HG03469 (cell line): ENCODE measurements around the gene EML6.
A peak's percentile ranks its signal among the peaks of the same experiment; 100 is the strongest.

Experiments
- ATAC-seq: cut with Tn5 transposase; IDR thresholded peaks from one replicate; pipeline ENCODE4 v1.9.1; 2021; ENCODE audit warnings: mild to moderate bottlenecking, moderate library complexity, moderate number of reproducible peaks; ENCODE audit not compliant: unreplicated experiment

Gene EML6

DNA sequence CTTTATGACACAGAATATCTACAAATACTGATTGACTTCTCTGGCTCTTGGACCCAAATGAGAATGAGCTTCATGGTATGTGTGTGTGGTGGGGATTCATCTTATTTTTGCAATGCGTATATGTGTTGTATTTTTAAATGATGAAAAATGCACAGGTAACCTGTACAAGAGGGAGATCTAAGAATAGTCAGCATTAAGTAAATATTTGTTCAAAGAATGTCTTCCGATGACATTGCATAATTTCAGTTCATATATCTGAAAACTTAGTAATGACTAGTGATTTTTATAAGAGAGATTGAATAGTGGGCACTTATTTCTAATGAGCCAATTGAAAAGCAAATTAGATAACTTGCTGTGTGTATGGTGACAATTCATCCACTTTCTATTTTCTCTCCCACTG lies 66.4 kb downstream of the EML6 start:
- ATAC-seq = no peak

DNA sequence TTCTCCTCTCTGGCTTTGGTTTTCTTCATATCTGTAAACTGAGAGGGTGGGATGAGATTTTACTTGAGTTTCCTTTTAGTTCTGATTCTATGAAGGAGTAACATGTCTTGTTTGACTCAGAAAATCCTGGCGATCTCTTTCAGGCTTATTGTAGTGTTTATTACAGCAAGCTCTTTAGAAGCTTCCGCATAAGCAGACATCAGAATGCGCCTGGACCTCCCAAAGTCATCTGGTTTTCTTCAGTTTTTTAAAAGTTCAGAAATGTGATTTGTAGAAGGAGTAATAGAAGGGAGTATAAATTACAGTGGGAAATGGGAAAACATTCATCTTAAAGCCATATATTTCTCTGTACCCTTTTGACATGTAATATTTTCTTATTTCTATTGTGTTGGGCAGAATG lies 68.4 kb downstream of the EML6 start:
- no peak for ATAC-seq

DNA sequence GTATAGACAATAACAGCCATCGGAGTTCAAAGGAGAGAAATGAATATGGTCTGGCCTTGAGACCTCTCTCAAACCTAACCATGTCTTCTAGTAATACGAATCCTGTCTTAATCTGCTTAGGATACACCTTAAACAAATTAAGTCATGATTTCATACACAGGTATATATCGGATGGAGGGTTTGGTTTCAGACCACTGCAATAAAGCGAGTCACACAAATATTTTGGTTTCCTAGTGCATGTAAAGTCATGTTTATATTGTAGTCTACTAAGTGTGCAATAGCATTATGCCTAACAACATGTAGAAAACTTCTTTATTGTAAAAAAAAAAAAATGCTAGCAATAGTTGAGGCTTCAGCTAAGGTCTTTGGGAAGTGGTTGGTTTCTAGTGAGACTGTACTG lies 73.8 kb downstream of the EML6 start:
- no peak for ATAC-seq

DNA sequence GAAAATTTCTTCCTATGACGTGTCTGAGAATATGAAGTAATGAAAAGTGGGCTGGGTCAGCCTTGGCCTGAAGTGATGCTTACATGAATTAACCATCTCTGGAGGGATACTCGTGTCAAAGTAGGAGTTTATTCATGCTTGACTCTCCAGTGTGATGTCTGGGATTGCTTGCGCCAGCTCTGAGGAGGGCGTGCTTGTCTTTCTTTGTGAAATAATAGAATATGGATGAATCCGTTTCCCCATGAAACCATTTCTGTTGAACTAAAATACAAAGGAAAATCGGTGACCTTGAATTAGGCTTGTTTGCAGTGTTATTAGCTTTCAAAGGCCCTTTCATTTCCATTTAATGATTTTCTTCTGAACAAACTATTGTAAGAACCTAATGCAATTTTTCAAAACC lies 77.9 kb downstream of the EML6 start:
- ATAC-seq = no peak

DNA sequence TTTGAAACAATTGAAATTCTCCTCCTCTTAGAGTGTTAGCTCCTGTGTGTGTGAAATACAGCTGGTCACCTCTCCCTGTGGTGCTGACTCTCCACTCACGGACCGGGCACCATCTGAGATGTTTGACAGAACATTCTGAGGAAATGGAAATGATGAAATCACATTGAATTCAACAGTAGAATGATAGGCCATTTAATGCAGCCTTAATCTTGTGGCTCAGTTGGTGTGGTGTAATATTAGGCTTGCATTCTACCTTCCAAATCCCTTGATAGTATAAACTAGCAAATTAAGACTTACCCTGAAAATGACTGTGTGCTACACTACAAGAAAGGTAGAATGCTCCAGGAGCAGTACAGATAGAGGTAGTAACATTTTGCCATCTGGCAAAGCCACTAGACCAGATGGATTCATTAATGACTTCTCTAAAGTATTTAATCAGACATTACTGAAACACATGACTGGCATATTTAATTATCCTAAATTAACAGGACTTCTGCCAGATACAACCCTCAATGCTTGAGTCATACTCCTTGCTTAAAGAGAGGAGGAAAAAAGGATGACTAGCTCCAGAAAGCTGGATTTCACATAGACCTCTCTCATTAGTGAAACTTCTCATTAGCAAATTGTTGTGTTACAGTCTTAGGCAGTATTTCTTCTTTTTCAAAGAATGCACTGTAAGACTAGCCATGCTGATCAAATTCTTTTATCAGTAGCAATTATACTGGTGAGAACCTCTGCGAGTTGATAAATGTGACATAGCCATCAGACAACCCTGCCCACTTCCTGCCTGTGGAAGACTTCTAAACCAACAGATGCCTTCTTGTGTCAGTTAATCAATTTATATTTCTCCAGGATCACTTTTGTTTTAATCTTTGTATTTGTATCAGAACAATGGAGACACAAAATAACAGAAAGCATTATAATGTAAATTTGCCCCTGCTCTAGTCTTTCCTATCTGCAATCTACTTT lies 80.6 kb downstream of the EML6 start:
- no peak for ATAC-seq

DNA sequence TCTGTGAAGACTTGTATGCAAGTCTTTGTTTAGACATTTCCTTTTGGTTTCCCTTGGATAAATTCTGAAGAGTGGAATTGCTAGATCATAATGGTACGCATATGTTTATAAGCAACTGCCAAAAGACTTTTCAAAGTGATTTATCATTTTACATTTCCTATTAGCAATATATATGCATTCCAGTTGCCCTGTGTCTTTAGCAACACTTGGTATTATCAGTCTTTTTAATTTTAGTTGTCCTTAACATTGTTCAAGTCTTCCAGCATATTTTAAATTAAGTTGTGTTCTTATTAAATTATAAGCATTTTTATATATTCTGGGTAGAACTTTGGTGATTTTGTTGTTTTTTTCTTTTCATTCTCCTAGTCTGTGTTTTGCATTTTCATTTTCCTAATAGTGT lies 81.8 kb downstream of the EML6 start:
- ATAC-seq = no peak

DNA sequence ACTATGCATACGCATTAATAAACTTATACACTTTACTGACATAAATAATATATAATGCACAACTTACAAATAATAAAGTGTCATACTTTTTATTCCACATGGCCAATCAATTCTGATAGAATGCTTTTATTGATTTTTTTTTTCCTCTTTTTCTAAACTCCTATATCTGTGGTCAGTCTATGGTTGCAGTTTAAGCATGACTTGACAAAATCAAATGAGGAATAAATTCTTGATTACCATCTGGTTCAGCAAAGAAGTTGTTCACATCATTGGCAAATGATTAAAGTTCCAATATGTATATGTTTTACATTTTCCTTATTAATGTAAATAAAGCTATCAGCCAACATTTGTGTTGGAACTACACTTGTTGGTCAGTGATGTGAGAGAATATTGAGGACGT lies 83.5 kb downstream of the EML6 start:
- ATAC-seq = no peak

DNA sequence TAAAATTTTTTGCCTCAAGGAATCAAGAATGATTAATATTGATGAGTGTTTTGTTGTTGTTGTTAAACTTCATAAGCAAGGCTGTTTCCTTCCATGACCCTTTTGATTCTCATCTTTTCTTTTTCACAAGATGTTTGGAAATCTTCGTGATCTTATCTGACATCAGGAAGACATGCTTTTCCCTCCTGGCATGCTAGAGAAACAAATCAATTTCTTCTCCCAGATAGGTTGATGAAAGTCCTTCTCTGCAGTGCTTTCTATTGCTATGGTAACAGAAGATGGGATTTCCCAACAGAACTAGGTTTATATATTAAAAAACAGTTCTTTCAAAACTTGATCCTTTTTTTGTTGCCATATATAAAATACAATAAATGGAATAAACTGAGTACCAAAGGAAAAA lies 85.2 kb downstream of the EML6 start:
- no peak for ATAC-seq

DNA sequence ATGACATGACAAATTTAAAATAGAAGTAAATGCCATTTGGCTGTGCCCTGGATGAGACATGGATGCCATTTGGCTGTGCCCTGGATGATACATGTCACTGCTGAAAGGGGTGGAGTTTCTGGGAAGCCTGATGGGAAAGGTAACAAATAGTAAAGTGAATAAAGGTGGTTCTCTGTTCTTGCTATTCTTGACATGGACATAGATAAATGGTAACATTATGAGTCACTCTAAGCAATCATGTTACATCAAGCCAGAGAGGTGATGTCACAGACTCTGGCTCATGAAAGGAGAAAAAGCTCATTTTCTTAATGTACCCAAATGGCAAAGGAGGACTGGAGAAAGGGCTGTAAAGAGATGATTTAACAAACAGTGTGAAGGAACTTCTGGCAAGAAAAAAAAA lies 86.4 kb downstream of the EML6 start:
- ATAC-seq = no peak

DNA sequence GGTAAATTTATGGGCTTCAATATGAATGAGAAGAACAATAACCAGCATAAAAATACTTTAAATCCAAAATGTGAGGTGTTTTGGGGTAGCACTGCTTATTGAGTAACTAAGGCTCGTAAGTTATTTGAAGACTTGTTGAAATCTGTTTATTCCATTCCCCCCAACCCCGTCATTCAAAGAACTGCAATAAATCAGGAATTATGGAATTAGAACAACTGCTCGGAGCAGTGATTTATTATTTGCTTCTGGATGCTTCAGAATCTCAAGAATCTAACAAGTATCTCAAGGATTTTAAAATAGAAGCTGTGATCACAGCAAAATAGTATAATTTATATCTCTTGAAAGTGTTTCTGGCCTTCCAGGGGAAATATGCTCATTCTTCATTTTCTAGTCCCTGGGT lies 86.8 kb downstream of the EML6 start:
- ATAC-seq = no peak

DNA sequence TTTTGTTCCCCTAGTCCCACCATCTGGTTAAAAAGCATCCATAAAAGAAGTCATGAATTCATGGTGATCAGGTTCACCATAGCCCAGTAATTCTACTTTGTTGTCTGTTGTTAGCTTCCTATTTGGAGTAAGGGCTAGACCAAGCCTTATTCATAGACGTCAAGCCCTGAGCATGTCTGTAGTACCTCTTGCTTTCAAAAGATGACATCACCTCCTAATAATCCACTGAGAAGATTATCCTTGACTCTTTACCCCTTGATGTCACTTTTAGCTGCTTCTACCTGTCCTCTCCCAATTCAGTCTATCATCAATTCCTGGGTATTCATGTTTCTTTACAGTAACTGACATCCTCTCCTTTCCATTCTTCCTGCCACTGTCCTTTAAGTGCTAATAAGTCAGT lies 90.1 kb downstream of the EML6 start:
- no peak for ATAC-seq

DNA sequence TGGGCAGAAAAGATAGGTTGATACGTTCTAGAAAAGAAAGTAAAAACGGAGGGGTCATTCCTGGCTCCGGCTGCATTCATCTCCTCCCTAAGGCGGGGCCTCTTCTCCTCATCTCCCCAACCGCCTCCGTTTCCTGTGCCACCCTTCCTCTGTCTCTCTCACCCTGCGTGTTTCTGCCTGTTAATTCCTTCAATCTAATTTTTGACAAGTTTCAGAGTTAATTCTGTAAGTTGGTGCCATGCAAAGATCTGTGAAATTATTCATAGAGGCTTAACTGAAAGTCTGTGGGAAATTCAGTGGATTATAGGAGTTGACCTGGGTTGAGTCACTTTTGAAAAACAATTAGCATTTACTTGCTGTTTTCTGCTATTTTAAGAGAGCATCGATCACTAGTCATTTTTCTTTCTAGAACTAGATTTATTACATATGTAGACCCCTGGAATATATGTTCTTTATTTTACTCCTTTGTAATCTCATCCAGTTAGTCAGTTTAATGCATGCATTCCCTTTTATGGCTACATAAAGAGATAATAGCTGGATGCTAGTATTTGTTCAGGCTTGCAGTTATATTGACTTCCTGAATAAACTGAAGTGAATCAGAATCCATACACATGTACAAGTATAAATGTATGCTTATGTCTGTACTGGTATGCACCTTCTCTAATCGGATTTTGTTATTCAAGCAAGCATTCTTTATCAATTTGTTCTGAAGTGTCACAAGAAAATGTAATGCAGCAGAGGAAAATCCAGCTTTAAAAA lies 91.1 kb downstream of the EML6 start:
- no peak for ATAC-seq

DNA sequence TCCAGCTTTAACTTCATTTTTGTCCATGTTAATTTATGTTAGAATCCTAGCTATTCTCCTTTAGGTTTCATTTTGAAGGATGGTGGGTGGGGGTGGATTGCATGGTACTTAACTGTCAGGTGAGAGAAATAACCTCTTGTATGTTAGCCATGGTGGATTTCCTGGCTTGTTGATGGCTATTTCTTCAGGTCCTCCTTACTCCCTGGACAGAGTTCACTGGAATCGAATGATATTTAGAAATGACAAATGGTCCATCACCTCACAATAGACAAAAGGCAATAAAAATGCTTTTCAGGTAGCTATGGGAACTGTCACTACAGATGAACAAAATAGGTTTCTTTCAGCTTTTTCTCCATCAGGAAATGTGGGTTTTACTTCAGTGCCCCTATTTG lies 91.7 kb downstream of the EML6 start:
- no peak for ATAC-seq

DNA sequence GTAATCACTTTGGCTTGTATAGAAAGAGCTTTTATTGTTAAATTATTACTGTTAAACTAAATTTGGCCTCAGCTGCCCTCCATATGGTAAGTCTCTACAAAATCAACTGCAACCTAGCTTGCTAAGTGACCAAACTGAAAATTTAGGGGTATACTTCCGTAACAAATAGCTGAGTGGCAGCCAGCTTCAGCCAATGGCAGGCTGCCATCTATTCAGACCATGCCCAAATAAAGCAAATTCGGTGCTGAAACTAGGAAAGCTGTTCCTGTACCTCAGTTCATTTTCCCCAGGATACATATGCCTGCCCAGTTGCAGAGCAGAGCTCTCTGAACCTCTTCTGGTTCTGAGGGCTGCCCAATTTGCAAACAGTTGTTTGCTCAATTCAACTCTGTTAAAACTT lies 94.8 kb downstream of the EML6 start:
- no peak for ATAC-seq

DNA sequence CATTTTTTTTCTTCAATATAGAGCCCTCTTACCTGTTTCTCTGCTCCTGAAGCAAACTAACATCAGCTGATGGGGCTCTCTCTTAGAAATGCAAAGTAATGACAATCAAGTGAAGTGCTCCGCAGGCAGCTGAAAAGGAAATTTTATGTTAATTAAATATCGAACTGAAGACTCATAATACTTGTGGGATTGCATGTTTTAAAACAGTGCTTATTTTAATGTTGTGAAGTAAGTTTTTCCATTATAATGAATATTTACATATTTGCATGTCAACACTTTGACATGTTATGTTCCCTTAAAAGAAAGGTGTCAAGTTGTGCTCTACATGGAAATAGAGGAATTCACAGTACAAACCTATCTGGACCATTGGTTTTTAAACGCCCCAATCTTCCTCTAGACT lies 97.1 kb downstream of the EML6 start:
- ATAC-seq = no peak

DNA sequence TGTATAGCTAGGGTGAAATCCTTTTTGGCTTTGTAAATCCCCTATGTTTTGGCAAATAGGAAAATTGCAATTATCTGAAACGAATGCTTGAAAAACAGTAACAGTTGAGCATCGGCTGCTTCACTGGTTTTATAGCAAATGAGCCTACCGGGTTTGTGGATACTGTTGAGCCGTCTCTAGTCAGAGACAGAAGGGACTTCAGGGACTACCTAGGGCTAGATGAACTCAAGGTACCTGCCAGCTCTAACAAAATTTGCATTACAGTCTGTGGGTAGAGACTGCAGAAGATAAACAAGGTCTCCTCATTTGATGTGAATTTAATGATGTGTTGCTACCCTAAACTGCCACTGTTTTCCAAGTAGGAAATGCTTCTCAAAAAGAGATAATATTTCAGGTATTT lies 101.1 kb downstream of the EML6 start:
- ATAC-seq = no peak

DNA sequence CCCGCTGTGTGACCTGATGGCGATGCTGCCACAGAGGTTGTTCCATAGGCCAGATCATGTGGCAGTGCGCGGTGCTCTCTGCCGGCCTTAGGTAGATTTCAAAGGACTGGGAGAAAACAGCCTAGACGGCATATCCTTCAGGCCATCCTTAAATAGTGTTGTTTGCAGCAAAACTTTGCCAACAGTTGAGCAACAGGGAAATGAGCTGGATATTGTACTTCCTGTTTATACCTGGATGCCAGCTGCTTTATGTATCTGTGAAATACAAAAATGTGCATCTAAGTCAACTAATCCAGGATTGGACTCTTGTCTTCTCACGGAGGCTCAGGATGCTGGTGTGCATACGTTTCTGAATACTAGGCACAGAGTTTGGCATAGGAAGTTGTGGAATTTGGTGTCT lies 107.1 kb downstream of the EML6 start:
- no peak for ATAC-seq

DNA sequence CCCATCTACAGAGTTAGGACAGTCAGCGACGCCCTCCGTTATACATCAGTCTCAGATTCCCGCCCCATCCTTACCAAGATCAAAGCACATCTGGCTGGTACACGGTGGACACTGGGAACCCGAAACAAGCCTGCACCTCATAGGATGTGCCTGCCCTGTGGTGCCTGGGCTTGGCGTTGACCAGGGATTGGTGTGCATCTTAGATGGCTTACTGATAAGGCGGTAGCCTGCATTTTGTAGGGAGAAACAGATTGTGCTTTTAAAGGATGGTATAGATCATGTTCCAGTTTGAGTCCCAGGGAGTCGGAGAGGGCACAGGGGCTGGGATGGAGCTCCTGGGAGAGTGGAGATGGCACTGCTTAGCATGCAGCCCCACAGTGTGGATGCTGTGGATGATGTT lies 108.0 kb downstream of the EML6 start:
- ATAC-seq = no peak

DNA sequence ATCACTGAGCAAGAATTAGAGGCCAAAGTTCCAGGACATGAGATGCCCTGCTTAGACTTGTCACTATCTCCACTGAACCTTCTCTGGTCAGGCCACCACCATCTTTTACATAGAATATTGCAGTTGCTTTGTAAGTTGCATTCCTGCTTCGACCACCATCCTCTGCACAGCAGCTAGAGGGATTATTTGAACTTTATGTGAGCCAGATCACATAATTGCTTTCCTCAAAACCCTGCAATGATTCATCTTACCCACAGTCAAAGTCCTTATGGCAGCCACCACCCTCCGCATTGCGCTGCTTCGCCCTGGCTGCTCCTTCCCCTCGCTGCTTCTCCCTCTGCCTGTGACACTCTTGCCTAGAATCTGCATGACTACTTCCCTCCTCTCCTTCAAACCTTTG lies 111.3 kb downstream of the EML6 start:
- no peak for ATAC-seq

DNA sequence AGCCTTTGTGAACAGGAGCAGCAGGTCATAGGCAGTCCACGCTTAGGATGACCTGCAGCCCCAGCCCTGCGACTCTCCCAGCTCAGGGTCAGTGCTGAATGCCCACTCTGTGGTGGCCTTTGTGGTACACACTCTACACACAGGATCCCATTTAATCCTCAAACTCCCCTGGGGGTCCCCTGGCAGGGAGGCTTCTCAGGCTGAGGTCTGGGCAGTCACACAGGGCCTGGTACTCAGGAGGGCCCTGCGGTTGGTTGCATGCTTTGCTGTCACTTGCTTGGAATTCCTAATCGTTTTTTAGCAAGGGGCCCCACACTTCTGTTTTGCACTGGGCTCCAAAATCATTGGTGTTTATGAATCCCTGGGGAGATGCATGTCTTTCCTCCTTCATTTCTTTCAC lies 113.0 kb downstream of the EML6 start:
- ATAC-seq = no peak

DNA sequence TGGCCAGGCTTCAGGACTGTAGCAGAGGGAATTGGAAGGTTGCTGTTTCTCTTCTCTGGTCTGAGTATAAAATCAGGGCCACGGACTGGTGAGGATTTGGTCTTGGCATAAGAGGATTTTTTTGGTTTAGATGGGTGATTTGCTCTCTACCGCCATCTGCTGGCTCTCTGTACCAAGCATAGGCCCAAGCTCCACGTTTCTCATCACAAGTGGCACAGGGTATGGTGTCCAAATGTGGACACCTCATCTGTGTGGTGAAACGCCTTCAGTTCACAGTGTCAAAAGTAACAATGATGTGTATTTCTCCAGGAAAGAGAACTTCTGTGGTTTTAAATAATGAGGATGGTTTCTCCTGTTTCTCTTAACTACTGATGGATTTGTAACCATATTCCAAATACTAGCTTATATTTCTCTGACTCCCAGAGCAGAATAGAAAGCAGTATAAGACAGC lies 115.1 kb downstream of the EML6 start:
- peak; percentile 74 for ATAC-seq
